Kidney (tissue), 14 donors: ENCODE data around the gene FHDC1. TPM values are rescaled to one million over a fixed set of nuclear protein-coding genes. Genes with fewer than 3 reads are reported as not detected.
A peak's percentile ranks its signal among the peaks of the same experiment; 100 is the strongest.

ENCODE experiments used
- DNase-seq, 5 donors: peaks; one replicate each; pipeline ENCODE4 v3.0.0-alpha.2; 2013 to 2020
- FAIRE-seq: peaks from 2 replicates; lab custom pipeline; 2012; peaks lifted over from hg19 to GRCh38; lab: Jason Lieb, UNC
- H3K27ac ChIP-seq, 2 donors: one replicate each; pipeline ENCODE4 v1.7.0; 2013; ENCODE audit warnings: low read depth in 2 of 2, low read length in 2 of 2, inconsistent platforms in 1 of 2
- H3K27me3 ChIP-seq: one replicate; pipeline ENCODE4 v1.7.1; 2013; ENCODE audit warnings: low read length, inconsistent platforms; ENCODE audit not compliant: control insufficient read depth, insufficient read depth
- H3K36me3 ChIP-seq, 3 donors: one replicate each; pipeline versions ENCODE4 v1.7.0 to v1.7.1; 2013; ENCODE audit warnings: low read length in 3 of 3, control low read depth in 1 of 3, inconsistent platforms in 1 of 3; ENCODE audit not compliant: insufficient read depth in 3 of 3, control insufficient read depth in 2 of 3
- H3K4me1 ChIP-seq, 3 donors: one replicate each; pipeline versions ENCODE4 v1.7.0 to v1.7.1; 2013; ENCODE audit warnings: low read length in 3 of 3, inconsistent platforms in 1 of 3, low read depth in 1 of 3; ENCODE audit not compliant: control insufficient read depth in 2 of 3, insufficient read depth in 2 of 3
- H3K4me3 ChIP-seq, 3 donors: one replicate each; pipeline versions ENCODE4 v1.7.0 to v1.8.1; 2013; ENCODE audit warnings: low read length in 3 of 3, control low read depth in 1 of 3, inconsistent platforms in 1 of 3
- H3K9ac ChIP-seq, 3 donors: one replicate each; pipeline versions ENCODE4 v1.7.0 to v1.7.1; 2013; ENCODE audit warnings: low read length in 3 of 3, control low read depth in 1 of 3, inconsistent platforms in 1 of 3
- H3K9me3 ChIP-seq, 3 donors: one replicate each; pipeline versions ENCODE4 v1.7.0 to v1.7.1; 2013; ENCODE audit warnings: low read length in 3 of 3, control low read depth in 1 of 3, inconsistent platforms in 1 of 3; ENCODE audit not compliant: control insufficient read depth in 2 of 3, insufficient read depth in 1 of 3
- intact Hi-C: fragments of 100-400 bp; cut with DNase I; formaldehyde crosslinking; loops from one replicate; pipeline ENCODE4 v1.11.1; 2022
- polyA plus RNA-seq: library from polyadenylated mRNA; stranded (reverse); fragments of 350-450 nt; fragmentation: Illumina TruSeq; extraction: RNeasy Lipid Tissue Mini Kit (QIAGEN cat#74804); gene quantifications from one replicate; pipeline ENCODE4 v1.2.3, GENCODE V29; 2014; ENCODE audit warnings: low read depth, low replicate concordance; ENCODE audit not compliant: insufficient read depth
- total RNA-seq: library from RNA; stranded (reverse); fragmentation: NEBNext Ultra II Directional; extraction: Animal tissue kit (Norgen Biotek cat#: 25700); gene quantifications from one replicate; pipeline ENCODE4 v1.2.1, GENCODE V29; 2021
- TF ChIP-seq, protein P1 (sequence below): IDR thresholded peaks from 3 replicates; pipeline ENCODE4 v1.5.1; 2012; ENCODE audit warnings: mild to moderate bottlenecking, moderate library complexity, borderline replicate concordance; ENCODE audit not compliant: insufficient read depth; ENCODE audit errors: extremely low read depth
- donor health status: control.
- donor health status: control.
- donor health status: control.
- donor health status: control.
- donor health status: control.
- donor health status: DM: yes; HTN: yes; CAD: no.
- donor health status: Normal renal cell carcinoma (clear cell type).

The FHDC1 gene
- total and polyA plus RNA-seq, 2 donors from 2014 or later = 1.5 to 5.9 TPM

DNA sequence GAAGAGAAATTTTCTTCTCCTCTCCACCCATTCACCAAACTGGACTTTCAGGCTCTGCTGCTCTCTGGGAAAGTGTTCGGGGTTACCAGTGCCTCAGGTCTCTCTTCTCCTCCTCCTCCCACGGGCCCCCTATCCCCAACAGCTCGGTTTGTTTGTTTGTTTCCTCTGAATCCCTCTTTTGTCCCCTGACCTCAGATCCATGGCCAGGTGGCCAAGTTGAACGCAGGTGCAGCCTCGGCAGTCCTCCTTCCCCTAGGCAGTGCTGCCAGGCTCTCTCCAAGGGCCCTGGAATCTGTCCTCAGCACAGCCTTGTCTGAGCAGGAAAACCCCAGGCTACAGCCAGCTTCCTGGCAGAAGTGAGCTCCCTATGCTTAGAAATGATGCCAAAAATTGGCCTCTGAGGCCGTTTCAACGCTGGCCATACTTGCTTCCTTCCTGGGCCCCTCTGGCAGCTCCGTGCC is 60.0 kb downstream of the FHDC1 start:
- intact Hi-C loops = no loop called here
- H3K9me3 ChIP-seq = no peaks in the 10 kb centered on the region
- DNase-seq (peak in 2 of 5 donors; percentile 23 to 30), FAIRE-seq (no peak)
- no peaks in the 10 kb centered on the region for H3K36me3 ChIP-seq
- no peak overlapping the region for H3K4me3 ChIP-seq
- H3K4me1 ChIP-seq = no peaks in the 10 kb centered on the region
- H3K27me3 ChIP-seq = no peaks in the 10 kb centered on the region
- no peak overlapping the region for H3K27ac ChIP-seq
- H3K9ac ChIP-seq = no peak overlapping the region
- TF ChIP-seq, protein P1, sequence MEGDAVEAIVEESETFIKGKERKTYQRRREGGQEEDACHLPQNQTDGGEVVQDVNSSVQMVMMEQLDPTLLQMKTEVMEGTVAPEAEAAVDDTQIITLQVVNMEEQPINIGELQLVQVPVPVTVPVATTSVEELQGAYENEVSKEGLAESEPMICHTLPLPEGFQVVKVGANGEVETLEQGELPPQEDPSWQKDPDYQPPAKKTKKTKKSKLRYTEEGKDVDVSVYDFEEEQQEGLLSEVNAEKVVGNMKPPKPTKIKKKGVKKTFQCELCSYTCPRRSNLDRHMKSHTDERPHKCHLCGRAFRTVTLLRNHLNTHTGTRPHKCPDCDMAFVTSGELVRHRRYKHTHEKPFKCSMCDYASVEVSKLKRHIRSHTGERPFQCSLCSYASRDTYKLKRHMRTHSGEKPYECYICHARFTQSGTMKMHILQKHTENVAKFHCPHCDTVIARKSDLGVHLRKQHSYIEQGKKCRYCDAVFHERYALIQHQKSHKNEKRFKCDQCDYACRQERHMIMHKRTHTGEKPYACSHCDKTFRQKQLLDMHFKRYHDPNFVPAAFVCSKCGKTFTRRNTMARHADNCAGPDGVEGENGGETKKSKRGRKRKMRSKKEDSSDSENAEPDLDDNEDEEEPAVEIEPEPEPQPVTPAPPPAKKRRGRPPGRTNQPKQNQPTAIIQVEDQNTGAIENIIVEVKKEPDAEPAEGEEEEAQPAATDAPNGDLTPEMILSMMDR = no peak

DNA sequence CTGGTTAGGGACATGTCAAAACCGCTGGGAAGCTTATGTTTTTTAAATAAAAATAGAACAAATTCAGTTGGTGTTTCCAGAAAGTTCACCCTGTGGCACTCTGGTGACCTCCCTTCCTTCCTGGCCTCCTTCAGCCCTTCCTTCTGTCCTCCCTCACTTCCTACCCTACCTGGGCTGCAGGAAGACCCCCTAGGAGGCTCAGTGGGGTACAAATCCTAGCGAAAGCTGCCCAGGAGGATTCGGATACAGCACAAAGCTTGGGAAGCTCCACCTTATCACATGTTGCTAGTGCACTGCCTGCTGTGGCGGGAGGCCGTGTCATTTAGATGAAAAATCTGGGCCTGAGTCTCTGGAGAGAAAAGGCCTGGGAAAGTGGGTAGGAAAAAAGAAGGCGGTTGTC is 60.5 kb downstream of the FHDC1 start:
- Histone ChIP-seq H3K36me3 (no peaks in the 10 kb centered on the region), H3K4me1 (no peaks in the 10 kb centered on the region), H3K9ac (no peak overlapping the region), H3K9me3 (no peaks in the 10 kb centered on the region), H3K4me3 (no peak overlapping the region), H3K27me3 (no peaks in the 10 kb centered on the region), H3K27ac (no peak overlapping the region)
- intact Hi-C loops = no loop called here
- TF ChIP-seq, protein P1 = no peak
- DNase-seq = no peak
- no peak for FAIRE-seq

DNA sequence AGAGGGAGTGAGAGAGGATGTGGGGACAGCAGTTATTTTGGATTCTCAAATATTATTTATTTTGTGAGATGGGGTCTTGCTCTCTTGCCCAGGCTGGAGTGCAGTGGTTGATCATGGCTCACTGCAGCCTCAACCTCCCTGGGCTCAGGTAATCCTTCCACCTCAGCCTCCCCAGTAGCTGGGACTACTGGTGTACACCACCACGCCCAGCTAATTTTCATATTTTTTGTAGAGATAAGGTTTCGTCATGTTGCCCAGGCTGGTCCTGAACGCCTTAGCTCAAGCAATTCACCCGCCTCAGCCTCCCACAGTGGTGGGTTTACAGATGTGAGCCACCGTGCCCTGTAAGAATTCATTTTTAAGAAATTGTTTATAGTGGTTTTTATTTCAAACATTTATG is 61.2 kb downstream of the FHDC1 start:
- Histone ChIP-seq H3K4me3 (no peak overlapping the region), H3K27ac (no peak overlapping the region), H3K9ac (no peak overlapping the region), H3K27me3 (no peaks in the 10 kb centered on the region), H3K4me1 (no peaks in the 10 kb centered on the region), H3K36me3 (no peaks in the 10 kb centered on the region), H3K9me3 (no peaks in the 10 kb centered on the region)
- FAIRE-seq (no peak), DNase-seq (no peak)
- TF ChIP-seq, protein P1 = no peak
- intact Hi-C loops = no loop called here
